ENCODE data around the gene KCP. TPM values are rescaled to one million over a fixed set of nuclear protein-coding genes. Genes with fewer than 3 reads are reported as not detected.

The KCP gene
- total and polyA plus RNA-seq, 10 of the 15 experiments (the other 5 are each of a cell fraction or from before 2014, with no cell fraction given): 0.05 to 7.8 (median 2.5) TPM

DNA sequence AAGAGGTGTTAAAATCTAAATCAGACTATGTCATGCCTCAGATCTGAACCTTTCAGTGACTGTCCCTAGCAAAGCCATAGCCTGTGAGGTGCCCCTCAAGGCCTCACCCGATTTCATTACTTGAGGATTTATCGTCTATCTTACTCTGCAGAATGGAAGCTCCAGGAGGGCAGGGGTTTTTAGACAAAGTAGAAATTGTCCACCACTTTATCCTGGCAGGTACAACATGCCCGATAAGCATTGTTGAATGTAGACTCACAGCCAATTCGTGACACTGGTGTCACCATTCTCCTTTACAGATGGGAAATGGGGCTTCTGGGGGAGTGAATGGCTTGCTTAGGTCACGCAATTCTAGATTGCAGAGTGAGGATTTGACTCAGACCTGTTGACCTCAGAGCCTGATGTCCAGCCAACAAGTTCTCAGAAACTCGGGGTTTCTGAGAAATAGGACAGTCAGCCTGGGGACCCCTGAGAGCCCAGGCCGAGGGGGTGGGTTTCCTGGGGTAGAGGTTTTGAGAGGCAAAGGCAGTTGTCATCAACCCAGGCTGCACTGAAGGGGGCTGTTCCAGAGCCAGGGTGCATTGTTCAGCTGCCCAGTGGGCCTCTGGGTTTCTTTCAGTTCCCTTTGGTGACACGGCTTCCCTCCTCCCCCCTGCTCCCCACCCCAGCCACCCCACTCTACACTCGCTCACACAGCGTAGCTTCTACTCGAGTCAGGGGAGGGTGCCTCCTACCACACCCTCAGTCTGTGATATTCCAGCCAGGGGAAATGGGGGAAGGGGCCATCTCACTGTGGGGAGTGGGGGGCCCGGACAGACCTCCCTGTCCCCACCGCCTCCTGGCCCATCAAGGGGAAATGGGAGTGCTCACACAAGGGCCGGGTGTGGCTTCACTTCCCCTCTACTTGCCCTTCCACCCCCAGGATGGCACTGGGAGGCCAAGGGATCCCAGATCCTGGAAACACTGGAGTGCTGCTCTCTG is 24.1 kb upstream of the KCP start (continued):
- TF ChIP-seq RELB (IDR thresholded peaks at IDR 0.05; ENCODE audit: low read depth): no peak
- no peak for TF ChIP-seq GABPA (IDR thresholded peaks at IDR 0.05; ENCODE audit: low read depth)
- TF ChIP-seq STAT1 (conservative IDR thresholded peaks at IDR 0.05): 0 out of 2 replicates have a peak, but pooled peaks have one; percentile 52
- no peak for TF ChIP-seq MXI1 (IDR thresholded peaks at IDR 0.05; ENCODE audit: low read depth, low read length)
- TF ChIP-seq TARDBP (IDR thresholded peaks at IDR 0.05; ENCODE audit: borderline replicate concordance): no peak
- TF ChIP-seq EED (IDR thresholded peaks at IDR 0.05; ENCODE audit: low read depth): peak; percentile 77; the same call in 1 of the 2 replicates
- no peak for TF ChIP-seq ZNF384 (IDR thresholded peaks at IDR 0.05; ENCODE audit: borderline replicate concordance, low read depth, low read length)
- TF ChIP-seq CEBPZ (IDR thresholded peaks at IDR 0.05; ENCODE audit: low read depth, low read length): no peak
- TF ChIP-seq ZZZ3 (IDR thresholded peaks at IDR 0.05; ENCODE audit: control insufficient read depth, insufficient read length, low read depth): no peak
- TF ChIP-seq CBX3 (IDR thresholded peaks at IDR 0.05; ENCODE audit: borderline replicate concordance, low read depth): no peak
- TF ChIP-seq WRNIP1 (IDR thresholded peaks at IDR 0.05; ENCODE audit: borderline replicate concordance, low read depth, low read length): no peak

Data from GM12878 (cell line).